ENCODE measurements around the gene C6orf120. TPM values are rescaled to one million over a fixed set of nuclear protein-coding genes. Genes with fewer than 3 reads are reported as not detected.

Gene C6orf120
- total RNA-seq, 1 experiment from 2014 or later: 18.6 TPM

DNA sequence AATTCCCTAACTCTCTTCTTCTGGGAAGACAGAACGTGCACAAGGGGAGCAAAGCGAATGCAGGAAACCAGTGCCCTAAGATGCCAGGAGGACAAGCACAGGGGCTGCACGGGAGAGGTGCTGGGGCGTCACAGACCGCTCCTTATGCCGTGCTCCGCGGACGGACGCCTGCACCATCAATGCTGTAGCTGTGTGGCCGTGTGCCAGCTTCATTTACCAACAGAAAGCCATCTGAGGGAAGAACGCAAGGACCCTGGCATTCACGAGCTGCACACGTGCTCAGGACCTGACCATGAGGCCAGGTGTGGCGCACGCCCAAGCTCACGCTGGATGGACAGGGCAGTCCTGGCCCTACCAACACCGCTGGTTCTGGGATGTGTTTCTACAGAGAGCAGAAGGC is 35.5 kb upstream of the C6orf120 start:
- Histone ChIP-seq H3K4me1 (ENCODE audit: insufficient read depth, low read length) (no peaks in the 10 kb centered on the region), H3K36me3 (ENCODE audit: low read depth, low read length) (no peaks in the 10 kb centered on the region), H3K27me3 (ENCODE audit: low read length) (no peaks in the 10 kb centered on the region), H3F3A (ENCODE audit: low read length, unreplicated experiment) (no peaks in the 10 kb centered on the region), H3K4me2 (ENCODE audit: low read length) (no peak overlapping the region), H3K4me3 (ENCODE audit: low read length) (no peak overlapping the region), H2AFZ (ENCODE audit: low read length) (no peak overlapping the region), H3K79me2 (ENCODE audit: low read length) (no peaks in the 10 kb centered on the region), H3K9ac (ENCODE audit: low read length) (no peak overlapping the region), H3K9me2 (replicated peaks; ENCODE audit: low read length) (no peaks in the 10 kb centered on the region), H3K27ac (ENCODE audit: low read length) (no peak overlapping the region), H4K20me1 (ENCODE audit: low read length) (no peaks in the 10 kb centered on the region), H3K9me3 (ENCODE audit: low read length) (no peaks in the 10 kb centered on the region)
- DNase-seq (no peak), ATAC-seq (no peak)
- TF ChIP-seq EZH2 (IDR thresholded peaks at IDR 0.05; ENCODE audit: low read length, unreplicated experiment) (no peak), EZH2phosphoT487 (IDR thresholded peaks at IDR 0.05; ENCODE audit: borderline replicate concordance, low read length) (no peak)
- TF ChIP-seq, protein P1, sequence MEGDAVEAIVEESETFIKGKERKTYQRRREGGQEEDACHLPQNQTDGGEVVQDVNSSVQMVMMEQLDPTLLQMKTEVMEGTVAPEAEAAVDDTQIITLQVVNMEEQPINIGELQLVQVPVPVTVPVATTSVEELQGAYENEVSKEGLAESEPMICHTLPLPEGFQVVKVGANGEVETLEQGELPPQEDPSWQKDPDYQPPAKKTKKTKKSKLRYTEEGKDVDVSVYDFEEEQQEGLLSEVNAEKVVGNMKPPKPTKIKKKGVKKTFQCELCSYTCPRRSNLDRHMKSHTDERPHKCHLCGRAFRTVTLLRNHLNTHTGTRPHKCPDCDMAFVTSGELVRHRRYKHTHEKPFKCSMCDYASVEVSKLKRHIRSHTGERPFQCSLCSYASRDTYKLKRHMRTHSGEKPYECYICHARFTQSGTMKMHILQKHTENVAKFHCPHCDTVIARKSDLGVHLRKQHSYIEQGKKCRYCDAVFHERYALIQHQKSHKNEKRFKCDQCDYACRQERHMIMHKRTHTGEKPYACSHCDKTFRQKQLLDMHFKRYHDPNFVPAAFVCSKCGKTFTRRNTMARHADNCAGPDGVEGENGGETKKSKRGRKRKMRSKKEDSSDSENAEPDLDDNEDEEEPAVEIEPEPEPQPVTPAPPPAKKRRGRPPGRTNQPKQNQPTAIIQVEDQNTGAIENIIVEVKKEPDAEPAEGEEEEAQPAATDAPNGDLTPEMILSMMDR (conservative IDR thresholded peaks at IDR 0.05; ENCODE audit: low read depth, low read length): no peak
- no TSS peak for BruUV-seq (replicated peaks)
- POLR2A ChIA-PET (ENCODE audit: unreplicated experiment): no interaction called here
- CTCF ChIA-PET: no interaction called here
- intact Hi-C loops (cut with micrococcal nuclease): no loop called here

DNA sequence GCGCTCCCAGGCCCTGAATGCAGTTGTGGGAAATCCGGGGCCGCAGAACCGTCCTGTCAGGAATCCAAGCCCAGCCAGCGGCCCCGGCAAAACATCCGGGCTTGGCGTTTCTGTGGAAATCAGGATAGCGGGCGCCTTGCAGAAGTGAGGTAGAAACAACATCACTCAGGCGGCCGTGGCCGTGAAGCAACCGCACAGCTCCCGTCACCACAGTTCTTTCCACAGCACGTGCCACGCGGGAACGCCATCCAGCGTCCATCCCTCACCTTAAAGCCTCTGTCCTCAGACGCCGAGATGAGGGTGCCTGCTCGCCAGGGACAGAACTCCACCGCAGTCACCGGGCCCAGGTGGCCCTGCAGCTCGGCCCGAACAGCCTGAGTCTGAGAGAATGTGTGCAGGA is 34.2 kb upstream of the C6orf120 start:
- Histone ChIP-seq H3K9me2 (replicated peaks; ENCODE audit: low read length) (no peaks in the 10 kb centered on the region), H3K4me2 (ENCODE audit: low read length) (no peak overlapping the region), H2AFZ (ENCODE audit: low read length) (no peak overlapping the region), H3K4me3 (ENCODE audit: low read length) (no peak overlapping the region), H3K9ac (ENCODE audit: low read length) (no peak overlapping the region), H3K4me1 (ENCODE audit: insufficient read depth, low read length) (no peaks in the 10 kb centered on the region), H3K36me3 (ENCODE audit: low read depth, low read length) (no peaks in the 10 kb centered on the region), H4K20me1 (ENCODE audit: low read length) (no peaks in the 10 kb centered on the region), H3K79me2 (ENCODE audit: low read length) (no peaks in the 10 kb centered on the region), H3K27ac (ENCODE audit: low read length) (no peak overlapping the region), H3K27me3 (ENCODE audit: low read length) (no peaks in the 10 kb centered on the region), H3K9me3 (ENCODE audit: low read length) (no peaks in the 10 kb centered on the region), H3F3A (ENCODE audit: low read length, unreplicated experiment) (no peaks in the 10 kb centered on the region)
- BruUV-seq (replicated peaks): no TSS peak
- no peak for DNase-seq
- TF ChIP-seq EZH2phosphoT487 (IDR thresholded peaks at IDR 0.05; ENCODE audit: borderline replicate concordance, low read length): no peak
- TF ChIP-seq, protein P1 (conservative IDR thresholded peaks at IDR 0.05; ENCODE audit: low read depth, low read length): no peak
- TF ChIP-seq EZH2 (IDR thresholded peaks at IDR 0.05; ENCODE audit: low read length, unreplicated experiment): no peak
- ATAC-seq: no peak
- intact Hi-C loops (cut with micrococcal nuclease): no loop called here
- ChIA-PET CTCF (no interaction called here), POLR2A (ENCODE audit: unreplicated experiment) (no interaction called here)

DNA sequence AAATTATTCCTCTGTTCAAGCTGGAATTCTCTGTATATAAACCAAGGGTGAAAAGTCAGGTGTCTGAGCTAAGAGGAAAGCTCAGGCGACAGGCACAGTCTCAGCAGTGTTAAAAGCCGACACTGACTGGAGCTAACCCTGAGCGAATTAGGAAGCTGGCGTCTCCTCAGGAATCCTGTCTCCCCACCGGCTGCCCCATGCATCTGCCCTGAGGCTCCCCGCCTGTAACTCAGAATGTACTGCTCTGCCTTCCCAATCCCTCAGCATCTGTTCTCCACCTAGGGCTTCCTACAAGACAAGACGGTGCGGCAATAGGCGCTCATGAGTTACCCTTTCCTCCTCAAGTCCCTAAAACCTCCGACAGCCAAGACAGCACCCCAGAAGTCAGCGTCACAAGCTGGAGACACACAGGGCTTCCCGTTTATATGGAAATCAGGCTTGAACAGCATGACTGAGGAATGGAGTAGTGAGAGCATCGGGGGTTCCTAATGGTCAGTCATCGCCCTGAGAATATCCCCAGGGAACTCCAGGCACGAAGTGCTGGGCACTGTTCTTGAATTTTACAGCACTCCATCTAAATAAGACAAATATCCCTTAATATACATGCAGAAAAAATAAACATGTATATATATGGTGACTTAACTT is 33.6 kb upstream of the C6orf120 start:
- Histone ChIP-seq H3K79me2 (ENCODE audit: low read length) (no peaks in the 10 kb centered on the region), H3K4me3 (ENCODE audit: low read length) (no peak overlapping the region), H3K9me3 (ENCODE audit: low read length) (no peaks in the 10 kb centered on the region), H3K9me2 (replicated peaks; ENCODE audit: low read length) (no peaks in the 10 kb centered on the region), H3K27me3 (ENCODE audit: low read length) (no peaks in the 10 kb centered on the region), H2AFZ (ENCODE audit: low read length) (no peak overlapping the region), H3F3A (ENCODE audit: low read length, unreplicated experiment) (no peaks in the 10 kb centered on the region), H3K9ac (ENCODE audit: low read length) (no peak overlapping the region), H4K20me1 (ENCODE audit: low read length) (no peaks in the 10 kb centered on the region), H3K4me2 (ENCODE audit: low read length) (no peak overlapping the region), H3K36me3 (ENCODE audit: low read depth, low read length) (no peaks in the 10 kb centered on the region), H3K4me1 (ENCODE audit: insufficient read depth, low read length) (no peaks in the 10 kb centered on the region), H3K27ac (ENCODE audit: low read length) (no peak overlapping the region)
- DNase-seq (no peak), ATAC-seq (no peak)
- BruUV-seq (replicated peaks): no TSS peak
- intact Hi-C loops (cut with micrococcal nuclease): no loop called here
- ChIA-PET CTCF (no interaction called here), POLR2A (ENCODE audit: unreplicated experiment) (no interaction called here)
- TF ChIP-seq, protein P1 (conservative IDR thresholded peaks at IDR 0.05; ENCODE audit: low read depth, low read length): no peak
- no peak for TF ChIP-seq EZH2 (IDR thresholded peaks at IDR 0.05; ENCODE audit: low read length, unreplicated experiment)
- TF ChIP-seq EZH2phosphoT487 (IDR thresholded peaks at IDR 0.05; ENCODE audit: borderline replicate concordance, low read length): no peak

Data from PC-3 (cell line).